ENCODE measurements around the gene PHF24.

The PHF24 gene

GRCh38 chr9:34983209-34983608 lies 25.1 kb downstream of the PHF24 start:
- DNase-seq (no peak), ATAC-seq (no peak)

DNA sequence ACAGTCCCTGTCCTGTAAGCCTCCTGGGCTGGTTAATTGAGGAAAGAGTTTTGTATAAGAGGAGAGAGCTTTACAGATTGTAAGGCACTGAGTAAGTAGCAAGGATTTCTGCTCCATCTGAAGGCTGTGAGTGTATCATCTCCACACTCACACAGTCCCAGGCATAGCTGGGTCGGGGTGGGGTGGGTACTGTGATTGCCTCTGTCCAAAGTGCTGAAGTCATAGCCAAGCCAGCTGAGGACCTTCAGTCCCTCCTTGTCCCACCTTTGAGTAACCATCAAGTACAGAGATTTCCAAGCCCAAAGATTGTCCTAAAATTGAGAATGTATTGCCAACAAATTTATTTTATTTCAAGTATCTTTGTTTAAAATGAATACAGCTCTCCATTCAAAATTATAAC lies 26.0 kb downstream of the PHF24 start:
- ATAC-seq (no peak), DNase-seq (no peak)

- DNase-seq (peak; percentile 76), ATAC-seq (no peak)
Observed at GRCh38 chr9:34985311-34985899, 27.3 kb downstream of the PHF24 start.

- peak; percentile 3 for ATAC-seq
- DNase-seq = peak; percentile 54
Observed at GRCh38 chr9:34986540-34987047, 28.5 kb downstream of the PHF24 start.

DNA sequence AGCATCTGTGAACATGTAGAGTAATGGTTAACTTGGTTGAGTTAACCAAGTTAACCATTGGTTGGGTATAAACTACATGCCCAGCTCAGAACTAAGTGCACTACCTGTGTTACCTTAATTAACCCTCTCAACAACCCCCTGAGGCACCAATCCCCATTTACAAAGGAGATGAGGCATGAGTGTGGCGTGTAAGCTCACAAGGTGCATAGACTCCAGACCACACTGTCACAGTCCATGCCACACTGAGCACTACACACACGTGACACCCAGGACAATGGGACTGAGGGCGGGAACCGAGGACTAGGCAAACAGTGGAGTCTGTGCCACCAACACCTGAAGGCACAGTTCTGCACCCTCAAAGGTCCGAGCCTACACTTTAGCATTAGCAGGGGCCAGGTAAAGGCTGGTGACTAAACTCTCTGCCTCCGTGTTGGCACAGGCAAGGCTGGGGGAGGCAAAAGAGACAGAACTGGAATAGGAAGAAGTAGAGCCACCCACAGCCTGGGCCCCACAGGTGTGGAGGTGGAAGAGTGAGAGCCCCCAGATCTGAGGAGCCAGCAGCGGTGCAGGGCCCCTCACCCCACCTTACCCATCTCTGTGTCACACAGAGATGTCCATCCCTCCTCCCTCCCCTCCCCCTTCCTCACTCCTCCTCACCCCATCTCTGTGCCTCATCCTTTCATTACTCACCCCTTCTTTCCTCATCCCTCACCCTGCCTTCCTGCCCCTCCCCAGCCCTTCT lies 29.2 kb downstream of the PHF24 start:
- DNase-seq = peak; percentile 22
- no peak for ATAC-seq

GRCh38 chr9:34988218-34989002 lies 30.3 kb downstream of the PHF24 start:
- DNase-seq (peak; percentile 59), ATAC-seq (no peak)

DNA sequence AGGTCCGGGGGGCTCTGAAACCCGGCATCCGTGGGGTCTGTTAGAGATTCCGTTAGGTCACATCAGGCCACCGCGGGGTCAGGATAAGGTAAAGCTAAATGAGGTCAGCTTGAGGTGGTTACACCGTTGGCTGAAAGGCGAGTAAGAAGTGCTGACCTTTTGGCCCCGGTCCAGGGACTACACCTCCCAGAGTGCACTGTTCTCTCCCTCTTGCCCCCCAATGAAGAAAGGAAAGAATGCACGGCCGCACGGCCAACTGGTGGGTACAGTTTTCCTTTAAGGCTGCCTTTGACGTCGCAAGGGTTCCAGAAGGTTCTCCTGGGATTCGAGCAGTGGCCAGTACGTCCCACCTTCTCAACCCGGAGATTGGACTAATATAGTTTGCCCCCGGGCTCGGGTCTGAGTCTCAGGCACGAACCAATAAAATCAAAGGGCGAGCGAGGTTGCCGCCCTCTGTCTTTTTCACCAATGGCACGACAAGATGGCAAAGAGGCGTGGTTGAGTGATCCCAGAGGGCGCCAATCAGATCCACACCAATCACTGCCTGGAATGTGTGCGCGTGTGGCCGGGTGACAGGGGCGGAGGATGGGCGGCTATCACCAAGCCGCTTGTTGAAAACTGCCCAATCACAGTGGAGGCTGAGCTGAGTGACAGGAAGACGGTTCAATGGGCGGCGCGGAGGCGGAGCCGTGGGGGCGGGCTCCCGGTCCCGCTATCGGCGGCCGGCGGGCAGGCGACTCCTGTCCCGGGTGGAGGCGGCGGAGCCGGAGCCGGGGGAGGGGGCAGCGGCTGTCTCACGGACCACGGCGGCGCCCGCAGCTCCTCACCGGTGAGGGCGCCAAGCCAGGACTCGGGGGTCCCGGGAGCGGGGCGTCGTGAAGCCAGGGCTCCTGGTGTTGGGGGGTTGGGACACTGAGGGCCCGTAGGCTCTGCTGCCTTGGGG lies 31.2 kb downstream of the PHF24 start, which contains the start of gene DNAJB5:
Gene DNAJB5, plus strand, starts transcription at position 743 of the 943 bp plus-strand sequence. CDS start 886 bp downstream, outside the sequence.
- ATAC-seq = peak; percentile 89
- DNase-seq = peak; percentile 97

GRCh38 chr9:34989946-34990635 lies 32.0 kb downstream of the PHF24 start:
- peak; percentile 55 for DNase-seq
- ATAC-seq = no peak

- no peak for ATAC-seq
- DNase-seq = peak; percentile 24
Observed at GRCh38 chr9:34990908-34991606, 33.0 kb downstream of the PHF24 start.

DNA sequence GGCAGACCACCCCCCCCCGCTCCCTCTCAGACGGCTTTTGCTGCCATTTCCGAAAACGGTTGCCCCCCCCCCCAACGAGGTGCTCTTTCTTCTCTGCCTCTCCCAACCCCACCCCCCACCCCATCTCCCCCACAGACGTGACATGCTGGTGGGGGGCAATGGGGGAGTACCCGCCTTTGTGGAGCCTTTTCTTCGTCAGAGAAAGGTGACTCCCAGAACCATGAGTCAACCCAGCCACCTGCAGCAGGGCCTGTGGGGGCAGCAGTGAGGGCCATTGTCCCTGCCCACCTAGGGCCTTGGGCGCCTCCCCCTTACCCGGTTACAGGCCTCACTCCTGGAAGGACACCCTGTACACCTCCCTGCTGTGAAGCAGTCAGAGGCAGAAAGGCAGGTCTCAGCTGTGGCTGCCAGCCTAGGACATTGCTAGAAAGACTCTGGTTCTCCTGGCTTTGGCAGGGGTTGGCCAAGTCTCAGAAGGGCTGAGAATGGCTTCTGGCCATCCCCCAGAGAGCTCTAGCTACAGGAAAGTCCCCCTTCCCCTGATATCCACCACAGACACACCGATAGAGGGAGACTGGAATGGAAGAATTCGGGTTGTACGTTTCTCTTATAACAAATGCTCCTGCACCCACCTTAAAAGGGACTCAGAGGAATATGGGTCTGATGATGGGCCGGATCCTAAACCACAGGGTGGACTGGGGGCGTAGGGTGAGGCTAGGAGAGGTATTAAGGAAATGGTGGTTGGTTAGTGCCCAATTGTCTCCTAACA lies 33.7 kb downstream of the PHF24 start:
- ATAC-seq = no peak
- peak; percentile 66 for DNase-seq

DNA sequence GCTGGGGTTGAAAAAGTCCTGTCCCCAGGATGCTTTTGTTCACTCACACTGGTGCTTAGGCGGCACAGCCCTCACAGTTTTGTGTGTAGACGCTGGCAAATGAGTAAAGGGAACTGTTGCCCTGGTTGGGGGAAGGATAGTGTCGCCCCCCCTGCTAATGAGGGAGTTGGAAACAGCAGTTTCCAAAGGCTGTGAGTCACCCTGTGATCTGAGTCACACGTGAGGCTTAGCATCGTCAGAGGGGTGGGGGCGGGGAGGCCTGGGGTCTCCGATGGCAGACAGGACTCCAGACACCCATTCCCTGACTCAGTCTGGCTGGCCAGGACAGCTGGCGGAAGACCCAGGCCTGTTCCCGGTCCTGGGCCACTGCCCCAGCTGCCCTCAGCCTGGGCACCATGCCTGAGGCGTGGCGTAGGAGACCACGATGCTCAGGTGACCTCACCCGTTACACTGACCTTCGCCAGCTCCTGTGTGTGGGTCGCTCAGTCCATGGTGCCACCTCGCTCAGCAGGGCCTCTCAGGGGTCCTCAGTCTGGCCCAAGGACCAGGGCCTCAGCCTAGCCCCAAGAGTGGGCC lies 34.4 kb downstream of the PHF24 start:
- ATAC-seq = peak; percentile 25
- peak; percentile 77 for DNase-seq

DNA sequence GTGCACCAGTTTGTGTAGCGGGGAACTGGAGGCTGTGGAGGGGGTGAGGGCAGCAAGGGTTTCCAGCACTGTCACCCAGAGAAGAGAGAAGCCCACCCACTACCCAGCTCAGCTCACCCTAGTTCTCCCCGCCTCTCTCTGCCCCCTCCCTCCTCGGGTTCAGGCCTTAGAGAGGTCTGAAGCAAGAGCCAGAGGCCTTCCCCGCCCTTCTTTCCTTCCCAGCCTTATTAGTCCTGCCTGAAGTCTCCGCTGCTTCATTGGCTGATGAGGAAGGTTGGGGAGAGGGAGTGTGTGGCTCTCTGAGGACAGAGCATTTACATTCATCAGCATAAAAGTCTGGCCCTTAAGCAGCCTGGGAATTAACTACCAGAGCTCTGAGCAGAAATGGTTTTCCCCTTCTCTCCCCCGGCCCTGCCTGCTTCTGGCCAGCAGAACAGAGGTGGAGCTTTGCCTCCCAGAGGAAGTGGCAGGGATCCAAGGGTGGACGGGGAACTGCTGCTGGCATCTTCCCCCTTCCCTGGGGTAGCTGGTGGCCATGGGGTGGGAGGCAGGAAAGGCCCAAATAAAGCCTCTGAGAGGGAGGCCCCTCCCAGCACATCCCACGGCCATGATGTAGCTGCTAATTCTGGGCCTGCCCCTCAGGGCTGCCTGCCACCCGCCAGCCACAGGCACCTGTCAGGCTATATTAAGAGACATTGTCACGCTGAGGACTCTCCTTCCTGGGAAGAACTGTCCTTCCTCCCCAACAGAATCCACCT lies 35.6 kb downstream of the PHF24 start:
- peak; percentile 52 for DNase-seq
- ATAC-seq = no peak

- no peak for DNase-seq
- ATAC-seq = no peak
Observed at GRCh38 chr9:34994260-34994899, 36.3 kb downstream of the PHF24 start.

DNA sequence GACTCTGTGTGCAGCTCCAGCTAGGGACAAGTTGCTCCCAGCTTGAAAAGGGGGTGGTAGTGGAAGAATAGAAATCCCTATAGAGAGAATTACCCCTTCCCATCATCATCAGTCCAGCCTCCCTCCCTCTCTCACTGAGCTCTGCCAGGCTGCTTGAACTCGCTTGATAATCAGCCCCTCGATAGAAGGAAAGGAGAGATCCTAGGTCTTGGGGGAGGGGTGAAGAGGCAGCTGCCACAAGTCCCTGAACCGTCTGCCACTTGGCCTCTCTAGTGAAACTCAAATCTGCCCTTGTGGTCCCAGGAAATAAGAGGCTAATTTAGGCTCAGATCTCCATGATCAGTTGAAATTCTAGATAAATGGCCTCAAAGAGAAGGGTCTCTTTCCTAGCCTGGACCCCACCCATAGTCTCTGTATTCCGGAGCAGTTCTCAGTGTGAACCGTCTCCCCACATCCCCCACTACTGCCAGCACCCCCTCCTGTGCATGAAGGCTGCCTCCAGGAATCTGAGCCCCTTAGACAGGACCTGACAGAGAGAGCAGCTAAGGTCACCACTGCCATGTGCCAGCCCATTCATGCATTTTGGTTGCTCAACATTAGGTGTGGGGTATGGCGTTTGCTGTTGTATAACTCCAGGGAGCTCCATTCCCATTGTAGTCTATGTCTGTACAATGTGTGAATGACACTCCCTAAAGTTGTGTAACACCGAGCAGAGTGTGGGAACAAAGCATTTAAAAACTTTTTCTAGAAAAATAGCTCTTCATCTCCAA lies 37.0 kb downstream of the PHF24 start:
- no peak for ATAC-seq
- no peak for DNase-seq

DNA sequence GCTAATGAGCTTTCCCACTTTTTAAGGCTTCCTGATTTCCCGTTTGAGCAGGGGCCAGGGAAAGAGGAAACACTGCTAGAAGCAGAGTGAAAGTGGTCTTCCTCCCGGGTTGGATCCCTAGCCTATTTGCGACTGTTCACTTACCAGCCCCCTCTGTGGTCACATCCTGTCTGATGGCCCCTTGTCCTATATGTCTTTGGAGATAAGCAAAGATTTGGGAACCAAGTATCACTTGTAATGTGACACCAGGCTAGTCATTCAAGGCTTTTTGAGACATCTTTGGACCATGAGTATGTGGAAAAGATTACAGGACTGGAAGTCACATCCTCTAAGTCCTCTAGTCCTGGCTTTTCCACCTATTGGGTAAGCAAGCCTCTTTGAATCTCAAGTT lies 37.6 kb downstream of the PHF24 start:
- no peak for DNase-seq

GRCh38 chr9:34996181-34996904 lies 38.3 kb downstream of the PHF24 start:
- ATAC-seq (no peak), DNase-seq (no peak)

More for the DNA sequence above, 37.6 kb downstream of the PHF24 start:
- no peak for ATAC-seq

- ATAC-seq (no peak), DNase-seq (no peak)
Observed at GRCh38 chr9:34996905-34997279, 38.8 kb downstream of the PHF24 start.

Measured in stimulated activated naive CD8-positive, alpha-beta T cell treated with anti-CD3 and anti-CD28 coated beads, Interleukin-15, Interleukin-2, amounts not matched to agents 100 U/mL and 50 U/mL, for 24 hours (primary cell).